ENCODE data around the gene MRE11.
"Not testable (repeated sequence)": the region's sequence is repeated elsewhere in the genome, so short reads cannot be mapped to it uniquely, and the experiment has no call there.

MRE11 gene

DNA sequence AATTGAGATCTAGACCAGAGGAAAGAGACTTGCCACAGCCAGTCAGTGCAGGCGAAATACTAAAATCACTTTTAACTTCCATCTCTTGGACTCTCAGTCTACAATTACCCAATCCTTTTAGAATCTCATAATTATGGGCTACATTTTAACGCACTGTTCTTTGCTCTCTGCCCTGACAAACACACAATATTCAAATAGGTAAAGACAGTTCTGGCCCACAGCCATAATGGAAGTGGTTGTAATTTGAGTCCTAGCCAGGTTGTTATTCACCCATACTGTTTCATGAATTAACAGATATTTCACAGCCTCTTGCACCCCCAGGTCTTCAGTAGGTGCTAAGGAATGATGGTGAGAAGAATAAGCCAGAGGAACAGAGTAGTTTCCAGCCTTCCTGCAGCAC is 19.4 kb upstream of the MRE11 start:
- H3K9me3 ChIP-seq (replicated peaks in 1 of 2; ENCODE audit: control insufficient read depth in 2 of 2, insufficient read depth in 1 of 2, low read depth in 1 of 2, low read length in 2 of 2) = peaks cover 0 to 6% of the 10 kb centered on the region in 2 donors
- H2BK15ac ChIP-seq (ENCODE audit: low read length) = no peak overlapping the region
- no peak overlapping the region for H2BK120ac ChIP-seq (ENCODE audit: low read depth, low read length)
- H3K4me3 ChIP-seq (ENCODE audit: low read length in 2 of 2) = no peak overlapping the region
- no peak for DNase-seq (ENCODE audit: low spot score)
- no peak overlapping the region for H2AFZ ChIP-seq (ENCODE audit: low read length)
- no peak overlapping the region for H3K14ac ChIP-seq (ENCODE audit: low read length)
- H4K91ac ChIP-seq (ENCODE audit: low read depth, low read length, poor library complexity) = no peak overlapping the region
- H2BK12ac ChIP-seq (ENCODE audit: low read length) = no peak overlapping the region
- H2AK5ac ChIP-seq (ENCODE audit: low read depth, low read length) = no peak overlapping the region
- WGBS, 2 donors (ENCODE audit: extremely low coverage in 2 of 2, insufficient read length in 2 of 2, insufficient replicate concordance in 1 of 2) = no CpG with 5 or more reads among the region's 2 CpGs
- H3K4me1 ChIP-seq (ENCODE audit: control insufficient read depth in 2 of 2, insufficient read depth in 1 of 2, low read depth in 1 of 2, low read length in 2 of 2) = peaks cover 2 to 3% of the 10 kb centered on the region in 2 donors
- H3K4ac ChIP-seq (ENCODE audit: low read length) = no peak overlapping the region
- no peak overlapping the region for H3K18ac ChIP-seq (ENCODE audit: low read length)
- H3K4me2 ChIP-seq (ENCODE audit: insufficient read depth, low read length, poor library complexity, severe bottlenecking) = no peak overlapping the region
- peaks cover 0 to 47% (median 8%) of the 10 kb centered on the region in 3 experiments for H3K27me3 ChIP-seq (ENCODE audit: control insufficient read depth in 3 of 3, insufficient read depth in 3 of 3, low read depth in 1 of 3, low read length in 3 of 3)
- no peak overlapping the region for H3K23ac ChIP-seq (ENCODE audit: low read depth, low read length, poor library complexity)
- H4K8ac ChIP-seq (ENCODE audit: low read depth, low read length) = no peak overlapping the region
- no peaks in the 10 kb centered on the region for H3K36me3 ChIP-seq (replicated peaks in 1 of 2; ENCODE audit: control insufficient read depth in 2 of 2, insufficient read depth in 2 of 2, low read length in 2 of 2)
- H3K27ac ChIP-seq (replicated peaks; ENCODE audit: low read length) = no peak overlapping the region
- H3K79me1 ChIP-seq (ENCODE audit: low read depth, low read length) = no peaks in the 10 kb centered on the region
- H3K9ac ChIP-seq (ENCODE audit: low read depth, low read length, poor library complexity) = no peak overlapping the region
- no peak overlapping the region for H2BK5ac ChIP-seq (ENCODE audit: low read length)

DNA sequence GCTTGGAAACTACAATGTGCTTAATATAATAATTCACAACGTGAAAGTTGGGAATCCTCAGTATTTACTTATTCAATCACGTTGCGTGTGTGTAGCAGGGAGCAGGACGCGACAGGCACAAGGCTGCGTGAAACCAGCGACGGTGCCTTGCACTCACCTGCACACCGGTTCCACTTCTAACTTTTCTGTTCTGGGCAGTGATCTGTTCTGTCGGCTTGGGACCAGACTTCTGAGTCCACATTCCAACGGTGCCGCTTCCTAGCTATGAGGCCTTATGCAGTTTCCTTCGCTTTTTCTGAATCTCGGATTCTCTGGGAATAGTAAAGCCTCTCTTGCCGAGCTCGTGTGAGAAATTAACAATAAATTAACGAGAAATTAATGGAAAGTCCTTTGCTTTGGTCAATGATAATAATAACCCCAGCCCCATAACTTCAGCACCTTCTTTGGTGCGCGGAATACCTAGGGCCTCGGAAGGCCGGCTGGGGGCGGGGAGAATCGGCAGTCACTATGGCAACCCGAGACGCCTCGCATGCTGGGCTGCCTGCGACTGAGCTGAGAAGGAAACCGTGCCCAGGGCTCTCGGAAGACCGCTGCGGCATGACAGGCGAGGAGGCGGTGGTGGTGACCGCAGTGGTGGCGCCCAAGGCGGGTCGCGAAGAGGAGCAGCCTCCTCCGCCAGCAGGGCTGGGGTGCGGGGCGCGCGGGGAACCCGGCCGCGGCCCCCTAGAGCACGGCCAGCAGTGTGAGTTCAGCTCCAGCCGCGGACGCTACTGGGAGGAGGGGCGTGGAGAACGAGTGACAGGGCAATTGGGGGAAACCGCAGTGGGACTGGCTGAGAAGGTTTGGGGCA is 18.5 kb upstream of the MRE11 start, which contains the start of gene C11orf97:
Gene C11orf97 (plus strand): TSS at position 530 of the 850 bp plus-strand sequence. CDS start 68 bp downstream, at position 598.
- Histone ChIP-seq H2BK15ac (ENCODE audit: low read length) (no peak within 1 kb of the TSS), H2BK5ac (ENCODE audit: low read length) (no peak within 1 kb of the TSS), H3K4me2 (ENCODE audit: insufficient read depth, low read length, poor library complexity, severe bottlenecking) (peak within 1 kb of the TSS; percentile 99), H4K91ac (ENCODE audit: low read depth, low read length, poor library complexity) (no peak within 1 kb of the TSS), H2AK5ac (ENCODE audit: low read depth, low read length) (no peak within 1 kb of the TSS), H4K8ac (ENCODE audit: low read depth, low read length) (no peak within 1 kb of the TSS), H3K27ac (replicated peaks; ENCODE audit: low read length) (no peak within 1 kb of the TSS), H3K79me1 (ENCODE audit: low read depth, low read length) (no peaks in the 10 kb centered on the region), H3K18ac (ENCODE audit: low read length) (peak within 1 kb of the TSS; percentile 19), H2AFZ (ENCODE audit: low read length) (peak within 1 kb of the TSS; percentile 78), H3K9ac (ENCODE audit: low read depth, low read length, poor library complexity) (no peak within 1 kb of the TSS), H3K14ac (ENCODE audit: low read length) (no peak within 1 kb of the TSS), H3K23ac (ENCODE audit: low read depth, low read length, poor library complexity) (no peak within 1 kb of the TSS), H3K36me3 (replicated peaks in 1 of 2; ENCODE audit: control insufficient read depth in 2 of 2, insufficient read depth in 2 of 2, low read length in 2 of 2) (no peaks in the 10 kb centered on the region), H3K4me3 (ENCODE audit: low read length in 2 of 2) (peak within 1 kb of the TSS; percentile 31 to 73), H3K4me1 (ENCODE audit: control insufficient read depth in 2 of 2, insufficient read depth in 1 of 2, low read depth in 1 of 2, low read length in 2 of 2) (peaks cover 2 to 3% of the 10 kb centered on the region in 2 donors), H3K9me3 (replicated peaks in 1 of 2; ENCODE audit: control insufficient read depth in 2 of 2, insufficient read depth in 1 of 2, low read depth in 1 of 2, low read length in 2 of 2) (peaks cover 0 to 6% of the 10 kb centered on the region in 2 donors), H2BK12ac (ENCODE audit: low read length) (no peak within 1 kb of the TSS), H2BK120ac (ENCODE audit: low read depth, low read length) (no peak within 1 kb of the TSS), H3K4ac (ENCODE audit: low read length) (no peak within 1 kb of the TSS), H3K27me3 (ENCODE audit: control insufficient read depth in 3 of 3, insufficient read depth in 3 of 3, low read depth in 1 of 3, low read length in 3 of 3) (peaks cover 0 to 46% (median 8%) of the 10 kb centered on the region in 3 experiments)
- WGBS, 2 donors (ENCODE audit: extremely low coverage in 2 of 2, insufficient read length in 2 of 2, insufficient replicate concordance in 1 of 2) = no CpG with 5 or more reads among the region's 53 CpGs
- DNase-seq (ENCODE audit: low spot score) = peak; percentile 54

DNA sequence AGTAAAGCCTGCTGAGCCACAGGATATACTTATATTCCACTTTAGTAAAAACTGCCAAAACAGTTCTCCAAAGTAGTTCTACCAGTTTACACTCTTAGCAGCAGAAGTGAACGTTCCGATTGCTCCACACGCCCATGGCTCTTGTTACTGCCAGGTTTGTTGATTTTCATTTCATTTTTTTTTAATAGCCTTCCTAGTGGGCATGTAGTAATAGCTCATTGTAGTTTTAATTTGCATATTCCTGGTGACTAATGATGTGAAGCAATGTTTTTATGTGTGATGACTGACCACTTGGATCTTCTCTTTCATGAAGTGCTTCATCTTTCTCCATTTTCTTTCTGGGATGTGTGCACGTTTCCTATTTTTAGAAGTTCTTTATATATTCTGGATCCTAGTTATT is 13.8 kb upstream of the MRE11 start:
- H2BK120ac ChIP-seq (ENCODE audit: low read depth, low read length) = no peak overlapping the region
- H3K27me3 ChIP-seq (ENCODE audit: control insufficient read depth in 3 of 3, insufficient read depth in 3 of 3, low read depth in 1 of 3, low read length in 3 of 3) = peaks cover 0 to 9% (median 0%) of the 10 kb centered on the region in 3 experiments
- peaks cover 0 to 6% of the 10 kb centered on the region in 2 donors for H3K9me3 ChIP-seq (replicated peaks in 1 of 2; ENCODE audit: control insufficient read depth in 2 of 2, insufficient read depth in 1 of 2, low read depth in 1 of 2, low read length in 2 of 2)
- no peak overlapping the region for H3K14ac ChIP-seq (ENCODE audit: low read length)
- WGBS, 2 donors (ENCODE audit: extremely low coverage in 2 of 2, insufficient read length in 2 of 2, insufficient replicate concordance in 1 of 2) = no CpG with 5 or more reads among the region's 4 CpGs
- no peaks in the 10 kb centered on the region for H3K36me3 ChIP-seq (replicated peaks in 1 of 2; ENCODE audit: control insufficient read depth in 2 of 2, insufficient read depth in 2 of 2, low read length in 2 of 2)
- H3K4ac ChIP-seq (ENCODE audit: low read length) = no peak overlapping the region
- H3K23ac ChIP-seq (ENCODE audit: low read depth, low read length, poor library complexity) = no peak overlapping the region
- H3K4me3 ChIP-seq (ENCODE audit: low read length in 2 of 2) = no peak overlapping the region
- no peak overlapping the region for H2BK15ac ChIP-seq (ENCODE audit: low read length)
- peaks cover 2% of the 10 kb centered on the region in 2 donors for H3K4me1 ChIP-seq (ENCODE audit: control insufficient read depth in 2 of 2, insufficient read depth in 1 of 2, low read depth in 1 of 2, low read length in 2 of 2)
- H2AFZ ChIP-seq (ENCODE audit: low read length) = no peak overlapping the region
- H3K27ac ChIP-seq (replicated peaks; ENCODE audit: low read length) = no peak overlapping the region
- H3K4me2 ChIP-seq (ENCODE audit: insufficient read depth, low read length, poor library complexity, severe bottlenecking) = no peak overlapping the region
- DNase-seq (ENCODE audit: low spot score) = no peak
- H2BK12ac ChIP-seq (ENCODE audit: low read length) = no peak overlapping the region
- no peak overlapping the region for H4K91ac ChIP-seq (ENCODE audit: low read depth, low read length, poor library complexity)
- no peak overlapping the region for H2AK5ac ChIP-seq (ENCODE audit: low read depth, low read length)
- H2BK5ac ChIP-seq (ENCODE audit: low read length) = no peak overlapping the region
- no peaks in the 10 kb centered on the region for H3K79me1 ChIP-seq (ENCODE audit: low read depth, low read length)
- no peak overlapping the region for H3K9ac ChIP-seq (ENCODE audit: low read depth, low read length, poor library complexity)
- no peak overlapping the region for H4K8ac ChIP-seq (ENCODE audit: low read depth, low read length)
- H3K18ac ChIP-seq (ENCODE audit: low read length) = no peak overlapping the region

DNA sequence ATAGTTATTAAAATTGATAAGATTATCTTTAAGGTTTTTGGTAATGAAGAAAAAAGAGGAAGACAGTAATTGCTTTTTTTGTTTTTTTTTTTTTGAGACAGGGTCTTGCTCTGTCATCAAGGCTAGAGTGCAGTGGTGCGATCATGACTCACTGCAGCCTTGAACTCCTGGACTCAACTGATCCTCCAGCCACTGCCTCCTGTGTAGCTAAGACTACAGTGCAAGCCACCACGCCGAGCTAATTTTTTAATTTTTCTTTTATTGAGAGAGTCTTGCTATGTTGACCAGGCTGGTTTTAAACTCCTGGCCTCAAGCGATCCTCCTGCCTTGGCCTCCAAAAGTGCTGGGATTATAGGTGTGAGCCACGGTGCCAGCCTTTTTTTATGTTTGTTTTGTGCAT is 12.9 kb upstream of the MRE11 start:
- not testable (repeated sequence) for H3K4me2 ChIP-seq (ENCODE audit: insufficient read depth, low read length, poor library complexity, severe bottlenecking); H3K9me3 ChIP-seq (replicated peaks in 1 of 2; ENCODE audit: control insufficient read depth in 2 of 2, insufficient read depth in 1 of 2, low read depth in 1 of 2, low read length in 2 of 2); DNase-seq (ENCODE audit: low spot score); H3K23ac ChIP-seq (ENCODE audit: low read depth, low read length, poor library complexity); H3K4me1 ChIP-seq (ENCODE audit: control insufficient read depth in 2 of 2, insufficient read depth in 1 of 2, low read depth in 1 of 2, low read length in 2 of 2); H3K18ac ChIP-seq (ENCODE audit: low read length); H2BK15ac ChIP-seq (ENCODE audit: low read length); H2AFZ ChIP-seq (ENCODE audit: low read length); H4K8ac ChIP-seq (ENCODE audit: low read depth, low read length); H3K36me3 ChIP-seq (replicated peaks in 1 of 2; ENCODE audit: control insufficient read depth in 2 of 2, insufficient read depth in 2 of 2, low read length in 2 of 2); H3K4ac ChIP-seq (ENCODE audit: low read length); H2BK5ac ChIP-seq (ENCODE audit: low read length); H4K91ac ChIP-seq (ENCODE audit: low read depth, low read length, poor library complexity); H3K27ac ChIP-seq (replicated peaks; ENCODE audit: low read length); H3K4me3 ChIP-seq (ENCODE audit: low read length in 2 of 2); H3K14ac ChIP-seq (ENCODE audit: low read length); H2BK120ac ChIP-seq (ENCODE audit: low read depth, low read length); H2AK5ac ChIP-seq (ENCODE audit: low read depth, low read length); H3K9ac ChIP-seq (ENCODE audit: low read depth, low read length, poor library complexity); H3K27me3 ChIP-seq (ENCODE audit: control insufficient read depth in 3 of 3, insufficient read depth in 3 of 3, low read depth in 1 of 3, low read length in 3 of 3); H2BK12ac ChIP-seq (ENCODE audit: low read length); H3K79me1 ChIP-seq (ENCODE audit: low read depth, low read length)
- WGBS, 2 donors (ENCODE audit: extremely low coverage in 2 of 2, insufficient read length in 2 of 2, insufficient replicate concordance in 1 of 2) = no CpG with 5 or more reads among the region's 5 CpGs
